Measurements from ENCODE around the gene HOXA7.

Gene HOXA7

DNA sequence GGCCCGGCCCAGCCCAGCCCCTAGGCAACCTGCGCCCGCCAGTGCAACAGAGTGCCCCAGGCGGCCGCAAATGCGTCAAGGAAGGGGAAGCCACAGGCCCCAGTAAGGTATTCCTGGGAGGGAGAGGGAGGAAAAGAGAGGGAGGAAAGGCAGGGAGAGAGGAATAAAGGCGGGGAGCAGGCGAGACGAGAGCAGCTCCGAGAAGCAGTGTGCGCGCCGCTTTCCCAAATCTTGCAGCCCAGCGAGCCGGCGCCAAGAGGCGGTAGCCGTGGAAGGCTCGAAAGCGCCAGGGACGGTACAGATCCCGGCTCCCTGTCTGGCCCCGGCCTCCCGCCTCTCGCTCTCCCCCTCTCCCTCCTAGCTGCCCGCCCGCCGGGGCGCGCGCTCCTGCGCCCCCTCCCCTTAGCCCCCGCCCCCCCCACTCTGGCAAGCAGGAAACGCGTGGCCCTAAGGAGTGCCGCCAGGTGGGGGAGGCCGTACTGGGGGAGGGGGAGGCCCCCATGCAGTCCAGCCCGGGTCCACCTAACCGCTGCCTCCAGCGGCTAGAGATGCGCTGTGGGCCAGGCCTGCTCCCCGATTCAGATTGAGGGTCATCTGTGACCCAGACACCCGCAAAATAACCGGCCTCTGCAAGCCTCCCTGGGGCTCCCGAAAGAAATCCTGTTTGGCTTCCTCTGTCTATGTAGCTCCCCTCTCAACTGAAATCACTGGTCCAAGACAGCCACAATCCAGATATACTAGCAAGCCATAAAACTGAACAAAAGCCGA lies 13.4 kb upstream of the HOXA7 start:
- DNase-seq = no peak

DNA sequence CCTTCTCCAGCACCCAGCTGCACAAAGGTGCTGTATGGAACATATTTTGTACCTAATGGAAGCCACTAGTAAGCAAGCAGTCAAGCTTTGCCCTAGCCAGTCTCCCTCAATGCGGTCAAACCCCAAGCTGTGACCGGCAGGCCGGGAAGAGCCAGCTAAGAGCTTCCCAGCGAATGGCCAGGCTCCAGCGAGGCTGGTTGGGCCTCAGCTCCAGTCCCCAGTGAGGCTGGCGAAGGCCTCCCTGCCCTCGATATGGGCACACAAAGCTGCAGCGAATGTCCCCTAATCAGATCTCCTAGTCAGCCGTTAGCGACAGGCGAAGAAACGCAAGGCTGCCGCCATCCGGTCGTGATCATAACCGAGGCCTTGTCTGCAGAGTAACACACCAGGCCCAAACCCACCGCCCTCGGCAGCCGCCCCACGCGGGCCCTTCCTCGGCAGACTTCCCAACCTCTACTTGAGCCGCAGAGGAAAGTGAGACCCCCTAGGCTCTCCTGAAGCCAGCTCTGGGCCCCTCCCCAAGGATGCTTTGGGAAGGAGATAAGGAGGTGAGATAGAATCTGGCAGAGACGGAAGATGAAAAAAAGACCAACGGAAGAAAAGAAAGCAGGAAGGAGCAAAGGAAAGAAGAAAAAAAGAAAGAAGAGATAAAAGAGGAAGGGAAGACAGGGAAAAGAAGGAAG lies 11.9 kb upstream of the HOXA7 start:
- no peak for DNase-seq

GRCh38 chr7:27167916-27168264 lies 11.4 kb upstream of the HOXA7 start:
- no peak for DNase-seq

DNA sequence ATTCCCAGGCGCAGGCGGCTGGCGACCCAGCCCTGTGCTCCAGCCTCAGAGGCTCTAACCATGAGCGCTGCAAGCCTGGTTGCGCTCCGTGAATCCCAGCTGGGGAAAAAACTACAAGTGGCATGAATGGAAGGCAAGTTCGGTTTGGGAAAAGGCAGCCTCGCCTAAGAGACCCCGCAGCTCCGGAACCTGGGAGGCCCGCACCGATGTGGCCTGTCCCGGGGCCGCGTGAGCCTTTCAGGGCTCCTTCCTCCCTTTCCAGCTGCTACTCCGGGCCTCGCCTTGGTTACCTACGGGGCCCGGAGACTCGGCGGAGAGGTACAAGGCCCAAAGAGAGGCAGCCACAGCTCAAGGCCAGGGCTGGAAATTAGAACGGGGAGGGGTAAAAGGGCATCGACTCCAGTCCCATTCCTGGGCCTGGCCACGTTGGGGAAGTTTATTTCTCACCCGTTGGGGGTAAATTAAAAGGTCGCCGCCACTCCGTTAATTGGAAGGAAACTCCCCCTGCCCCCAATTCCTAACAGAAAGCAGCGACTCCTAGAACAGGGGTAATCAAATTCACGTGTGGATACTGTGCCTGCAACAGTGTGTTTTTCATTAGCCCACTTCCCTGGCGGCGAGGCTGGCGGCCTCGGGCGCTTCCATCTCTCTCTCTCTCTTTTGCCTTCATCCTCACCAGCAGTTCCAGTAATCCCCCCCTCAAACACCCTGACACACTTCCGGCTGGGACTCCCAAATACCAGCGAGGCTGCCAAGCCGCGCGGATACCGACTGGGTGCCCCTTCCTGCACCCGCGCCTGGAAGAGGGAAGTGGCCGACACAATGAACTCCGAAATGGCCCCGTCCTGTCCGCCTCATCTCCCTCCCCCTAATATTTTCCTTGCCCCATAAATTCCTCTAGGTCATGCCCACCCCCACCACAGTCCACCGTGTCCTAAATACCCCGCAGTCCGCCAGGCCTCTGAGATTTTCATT lies 10.3 kb upstream of the HOXA7 start:
- DNase-seq = no peak

GRCh38 chr7:27165996-27166530 lies 9.6 kb upstream of the HOXA7 start:
- no peak for DNase-seq

DNA sequence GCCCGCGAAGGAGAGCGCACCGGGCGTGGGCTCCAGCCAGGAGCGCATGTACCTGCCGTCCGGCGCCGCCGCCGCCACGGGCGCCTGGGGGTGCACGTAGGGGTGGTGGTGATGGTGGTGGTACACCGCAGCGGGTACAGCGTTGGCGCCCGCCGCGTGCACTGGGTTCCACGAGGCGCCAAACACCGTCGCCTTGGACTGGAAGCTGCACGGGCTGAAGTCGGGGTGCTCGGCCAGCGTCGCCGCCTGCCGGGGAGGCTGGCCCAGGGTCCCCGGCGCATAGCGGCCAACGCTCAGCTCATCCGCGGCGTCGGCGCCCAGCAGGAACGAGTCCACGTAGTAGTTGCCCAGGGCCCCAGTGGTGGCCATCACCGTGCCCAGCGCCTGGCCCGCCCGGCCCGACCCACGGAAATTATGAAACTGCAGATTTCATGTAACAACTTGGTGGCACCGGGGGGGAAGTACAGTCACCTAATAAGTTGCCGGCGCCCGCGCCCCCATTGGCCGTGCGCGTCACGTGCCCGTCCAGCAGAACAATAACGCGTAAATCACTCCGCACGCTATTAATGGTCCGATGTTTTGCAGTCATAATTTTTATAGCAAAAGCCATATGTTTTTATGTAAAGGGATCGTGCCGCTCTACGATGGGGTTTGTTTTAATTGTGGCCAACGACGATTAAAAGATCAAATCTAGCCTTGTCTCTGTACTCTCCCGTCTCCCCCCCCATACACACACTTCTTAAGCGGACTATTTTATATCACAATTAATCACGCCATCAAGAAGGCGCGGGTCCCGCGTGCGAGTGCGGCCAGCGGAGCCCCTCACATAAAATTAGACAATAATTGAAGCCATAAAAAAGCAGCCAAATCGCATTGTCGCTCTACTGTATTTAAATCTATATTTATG lies 8.9 kb upstream of the HOXA7 start, which contains the start of gene HOXA9:
Gene HOXA9 (minus strand): TSS at position 449 of the 907 bp plus-strand sequence. CDS start 80 bp downstream, at position 369.
- DNase-seq = peak; percentile 62

- no peak for DNase-seq
Observed at GRCh38 chr7:27164367-27165088, 8.1 kb upstream of the HOXA7 start.

- DNase-seq = no peak
Observed at GRCh38 chr7:27164045-27164366, 7.5 kb upstream of the HOXA7 start.

DNA sequence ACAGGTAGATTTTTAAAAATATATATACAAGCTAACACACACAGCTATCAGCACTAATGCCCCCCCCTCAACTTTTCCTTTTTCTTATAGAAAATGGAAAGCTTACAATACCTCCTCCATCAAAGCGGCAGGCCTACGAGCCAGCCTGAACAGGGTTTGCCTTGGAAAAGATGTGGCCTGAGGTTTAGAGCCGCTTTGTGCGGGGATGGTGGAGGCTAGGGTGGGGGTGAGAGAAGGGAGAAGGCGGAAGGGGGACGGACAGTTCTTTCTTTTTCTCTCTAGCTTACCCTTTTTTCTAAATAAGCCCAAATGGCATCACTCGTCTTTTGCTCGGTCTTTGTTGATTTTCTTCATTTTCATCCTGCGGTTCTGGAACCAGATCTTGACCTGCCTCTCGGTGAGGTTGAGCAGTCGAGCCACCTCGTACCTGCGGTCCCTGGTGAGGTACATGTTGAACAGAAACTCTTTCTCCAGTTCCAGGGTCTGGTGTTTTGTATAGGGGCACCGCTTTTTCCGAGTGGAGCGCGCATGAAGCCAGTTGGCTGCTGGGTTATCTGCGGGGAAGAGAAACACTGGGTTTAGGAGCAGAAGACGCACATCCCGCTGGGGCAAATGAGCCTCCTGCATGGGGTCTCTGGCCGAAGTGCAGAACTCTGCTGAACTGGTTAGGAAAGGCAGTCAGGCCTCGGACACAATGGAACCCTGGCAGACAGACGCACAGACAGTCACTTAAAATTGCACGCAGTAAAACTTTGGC lies 7.0 kb upstream of the HOXA7 start:
- DNase-seq = no peak

GRCh38 chr7:27162561-27163287 lies 6.2 kb upstream of the HOXA7 start:
- no peak for DNase-seq

DNA sequence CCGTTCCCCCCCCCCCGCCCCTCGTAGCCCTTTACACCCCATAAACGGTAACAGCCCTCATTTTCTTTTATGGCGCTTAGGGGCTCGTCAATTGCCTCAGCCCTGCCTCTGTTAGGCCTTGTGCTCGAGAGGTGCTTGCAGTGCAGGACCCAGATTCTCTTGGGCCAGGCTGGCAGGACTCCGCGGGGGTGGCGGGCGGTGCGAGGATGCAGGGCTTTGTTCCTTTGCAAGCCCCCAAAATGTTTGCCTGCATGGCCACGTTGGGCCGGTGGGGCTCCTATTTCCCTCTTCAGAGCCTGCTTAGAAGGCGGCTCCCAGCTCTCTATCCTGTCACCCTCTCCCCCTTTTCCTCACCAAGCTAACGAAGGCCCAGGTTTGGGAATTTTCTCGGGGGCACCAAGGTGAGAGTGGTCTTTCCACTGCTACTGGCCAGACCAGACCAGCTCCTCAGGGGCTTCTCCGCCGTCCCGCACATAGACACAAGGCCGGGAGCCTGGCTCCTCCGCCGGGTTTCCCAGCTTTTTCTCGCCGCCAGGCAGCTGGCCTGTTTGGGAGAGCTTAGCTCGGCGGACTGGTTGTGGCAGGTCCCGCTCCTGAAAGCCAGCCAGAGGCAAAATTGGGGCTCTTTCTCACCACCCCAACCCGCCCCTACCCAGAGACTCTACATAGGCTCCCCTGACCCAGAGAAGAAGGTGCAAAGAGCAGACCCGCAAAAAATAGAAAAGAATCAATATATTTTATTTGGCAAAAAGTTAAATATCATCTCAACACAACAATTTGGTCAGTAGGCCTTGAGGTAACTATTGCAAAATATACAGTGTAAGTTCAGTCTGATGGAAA lies 5.5 kb upstream of the HOXA7 start:
- DNase-seq = no peak

GRCh38 chr7:27161214-27161720 lies 4.8 kb upstream of the HOXA7 start:
- DNase-seq = no peak

- DNase-seq = peak; percentile 57
Observed at GRCh38 chr7:27160546-27161213, 4.2 kb upstream of the HOXA7 start.

- no peak for DNase-seq
Observed at GRCh38 chr7:27160145-27160545, 3.7 kb upstream of the HOXA7 start.

DNA sequence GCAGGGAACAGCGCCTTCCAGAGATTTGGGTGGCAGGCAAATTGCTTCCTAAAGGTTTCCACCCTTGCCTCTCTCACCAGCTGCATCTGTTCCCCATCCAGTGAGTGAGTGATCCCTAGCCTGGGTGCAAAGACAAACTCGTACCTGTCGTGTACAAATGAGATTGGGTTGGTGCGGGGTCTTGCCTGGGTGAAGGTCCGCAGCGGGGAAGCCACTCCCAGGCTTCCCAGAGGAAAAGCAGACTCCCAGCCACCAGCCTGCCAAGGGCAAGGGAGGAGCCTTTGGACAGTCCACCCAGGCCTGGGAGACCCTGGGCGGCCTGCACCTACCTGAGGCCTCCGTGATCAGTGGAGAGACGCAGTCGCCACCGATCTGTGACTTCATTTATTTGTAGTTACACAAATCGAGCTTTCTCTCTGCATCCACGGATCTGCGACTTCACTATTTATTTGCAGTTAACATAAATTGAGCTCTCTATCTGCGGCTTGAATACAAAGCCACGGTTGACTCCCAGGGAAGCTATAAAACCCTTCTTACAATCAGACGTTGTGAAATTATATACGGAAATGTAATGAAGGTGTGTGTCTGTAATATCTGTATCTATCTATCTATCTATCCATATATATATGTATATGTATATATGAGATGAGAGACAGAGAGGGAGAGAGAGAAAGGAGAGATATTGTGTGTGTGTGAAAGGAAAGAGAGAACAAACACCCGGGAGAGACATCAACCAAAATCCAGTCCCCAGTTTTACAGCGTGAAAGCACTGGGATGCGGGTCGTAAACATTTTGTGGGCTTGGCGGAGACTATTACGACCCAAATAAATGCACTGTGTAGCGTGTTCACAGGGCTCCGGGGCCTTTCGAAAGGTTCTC lies 3.0 kb upstream of the HOXA7 start:
- DNase-seq = no peak

- DNase-seq = no peak
Observed at GRCh38 chr7:27158436-27159265, 2.2 kb upstream of the HOXA7 start.
